Renal cortex interstitium (tissue), 11 donors: ENCODE results near the gene BMPR1B. TPM values are rescaled to one million over a fixed set of nuclear protein-coding genes. Genes with fewer than 3 reads are reported as not detected.

Experiments
- DNase-seq, 11 donors: peaks; one replicate each; pipeline ENCODE4 v3.0.0-alpha.2; 2013; ENCODE audit warnings: low read depth in 9 of 11, low spot score in 4 of 11; ENCODE audit errors: extremely low read depth in 1 of 11
- polyA plus RNA-seq, 3 donors: library from polyadenylated mRNA; unstranded; fragments of 120-200 nt; gene quantifications; one replicate each; pipeline ENCODE4 v1.2.1, GENCODE V29; 2013; ENCODE audit not compliant: insufficient read length in 3 of 3

Gene BMPR1B
- polyA plus RNA-seq, 3 donors, result 17.1 to 25.6 (median 17.8) TPM

DNA sequence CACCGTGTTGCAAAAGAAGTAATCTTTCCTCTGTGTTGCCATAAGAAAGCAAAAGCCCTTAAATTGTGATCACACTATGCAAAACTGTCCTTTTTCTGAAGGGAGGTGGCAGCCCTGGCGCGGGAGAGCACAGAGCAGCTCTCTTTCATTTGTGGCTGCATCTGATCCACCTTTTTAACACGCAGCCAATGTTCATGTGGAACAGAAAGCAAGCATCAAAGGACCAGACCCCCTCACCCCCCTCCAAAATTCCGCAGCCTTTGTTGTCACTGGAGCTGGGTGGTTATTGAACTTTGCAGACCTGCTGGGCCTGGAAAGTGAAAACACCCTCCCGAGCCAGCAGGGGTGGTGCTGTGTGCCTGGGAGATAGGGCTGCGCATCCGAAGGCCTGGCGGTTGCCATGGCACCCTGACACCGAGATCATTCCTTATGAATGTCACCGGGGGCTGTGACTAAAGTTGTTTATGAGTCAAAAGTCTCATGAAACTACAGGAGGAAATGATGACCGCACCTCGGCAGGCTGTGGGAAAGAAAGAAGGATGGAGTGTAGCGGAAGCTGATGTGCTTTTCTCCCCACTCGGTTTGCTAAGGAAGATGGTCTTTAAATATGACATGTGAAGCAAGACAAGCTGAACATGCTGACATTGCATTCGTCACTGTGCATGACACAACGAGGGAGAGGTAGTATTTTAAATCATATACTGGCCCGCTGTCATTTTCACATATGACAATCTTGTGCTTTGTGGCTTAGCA is 423.7 kb downstream of the BMPR1B start:
- no peak for DNase-seq

- no peak for DNase-seq
These were observed 424.2 kb downstream of the BMPR1B start for GRCh38 chr4:95181996-95182306.

GRCh38 chr4:95183656-95184408 is 426.1 kb downstream of the BMPR1B start:
- DNase-seq, result no peak

- DNase-seq, result no peak
These were observed 428.9 kb downstream of the BMPR1B start for GRCh38 chr4:95186666-95187065.

GRCh38 chr4:95188701-95189370 is 431.1 kb downstream of the BMPR1B start:
- DNase-seq, result no peak

- DNase-seq, result peak in 5 of 11 donors; percentile 23 to 56 (median 26)
These were observed 433.1 kb downstream of the BMPR1B start for GRCh38 chr4:95190751-95191436.

DNA sequence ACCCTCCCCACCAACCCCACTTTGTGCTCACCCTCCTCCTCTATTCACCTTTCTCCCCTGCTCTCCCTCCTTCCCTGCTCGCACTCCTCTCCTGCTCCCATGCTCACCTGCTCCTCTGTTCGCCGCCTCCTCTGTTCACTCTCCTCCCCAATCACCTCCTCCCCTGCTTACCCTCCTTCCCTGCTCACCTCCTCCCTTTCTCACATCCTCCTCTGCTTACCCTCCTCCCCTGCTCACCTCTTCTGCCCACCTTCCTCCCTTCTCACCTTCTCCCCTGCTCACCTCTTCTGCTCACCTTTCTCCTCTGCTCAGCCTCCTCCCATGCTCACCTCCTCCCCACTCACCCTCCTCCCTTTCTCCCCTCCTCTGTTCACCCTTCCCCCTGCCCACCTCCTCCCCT is 433.8 kb downstream of the BMPR1B start:
- no peak for DNase-seq

DNA sequence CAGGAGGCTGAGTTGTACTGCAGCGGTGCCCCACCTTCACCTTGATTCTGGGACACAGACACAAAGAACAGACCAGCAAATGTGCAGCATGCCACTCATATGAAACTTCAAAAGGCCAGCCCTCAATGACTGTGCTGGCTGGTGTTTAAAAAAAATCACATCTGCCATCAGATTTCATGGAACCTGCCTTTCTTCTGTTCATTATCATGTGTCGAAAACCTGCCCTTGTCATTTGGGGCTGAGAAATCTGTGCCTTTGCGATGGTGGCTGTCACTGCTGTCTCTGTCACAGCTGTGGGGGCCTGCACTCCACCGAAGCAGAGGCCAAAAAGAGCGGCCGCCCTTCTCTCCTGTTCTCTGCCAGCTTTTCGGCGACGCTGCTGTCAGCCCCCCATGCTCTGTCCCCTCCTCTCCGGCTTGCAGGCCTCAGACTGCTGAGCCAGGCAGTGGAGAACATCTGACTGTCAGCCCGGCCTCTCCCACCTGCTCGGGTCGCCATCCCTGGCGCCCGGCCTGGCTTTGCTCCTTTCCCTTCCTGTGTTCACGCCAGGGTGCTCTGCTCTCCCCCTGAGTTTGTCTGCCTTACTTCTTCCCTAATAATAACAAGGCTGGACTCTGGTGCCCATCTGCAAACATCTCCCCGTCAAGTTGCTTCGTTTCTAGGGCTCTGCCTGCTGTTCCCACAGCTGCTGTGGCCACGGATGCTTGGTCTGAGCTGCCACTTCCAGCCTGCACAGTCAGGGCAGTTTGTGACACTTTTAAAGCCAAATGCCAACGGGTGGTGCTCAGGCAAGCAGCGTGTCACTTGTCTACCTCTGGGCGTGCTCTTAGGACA is 435.9 kb downstream of the BMPR1B start:
- DNase-seq, result no peak

GRCh38 chr4:95197353-95197752 is 439.6 kb downstream of the BMPR1B start:
- DNase-seq, result no peak

DNA sequence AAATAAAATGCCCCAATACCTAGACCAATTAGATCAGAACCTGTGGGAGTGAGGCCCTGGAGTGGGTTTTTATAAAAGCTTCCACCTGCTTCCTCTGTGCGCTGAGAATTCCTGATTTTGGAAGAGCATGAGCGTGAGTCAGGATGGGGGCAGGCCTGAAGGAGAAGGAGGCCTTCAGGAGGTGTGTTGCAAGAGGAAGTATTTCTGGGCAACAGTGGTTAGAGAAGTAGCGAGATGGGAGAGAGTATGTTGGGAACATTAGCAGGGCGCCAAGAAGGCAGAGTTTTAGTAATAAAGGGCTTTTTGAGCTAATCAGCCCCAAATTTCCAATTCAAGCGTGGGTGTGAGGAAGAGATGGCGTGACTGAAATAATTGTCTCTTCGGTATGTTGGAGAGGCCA is 441.2 kb downstream of the BMPR1B start:
- DNase-seq, result no peak

DNA sequence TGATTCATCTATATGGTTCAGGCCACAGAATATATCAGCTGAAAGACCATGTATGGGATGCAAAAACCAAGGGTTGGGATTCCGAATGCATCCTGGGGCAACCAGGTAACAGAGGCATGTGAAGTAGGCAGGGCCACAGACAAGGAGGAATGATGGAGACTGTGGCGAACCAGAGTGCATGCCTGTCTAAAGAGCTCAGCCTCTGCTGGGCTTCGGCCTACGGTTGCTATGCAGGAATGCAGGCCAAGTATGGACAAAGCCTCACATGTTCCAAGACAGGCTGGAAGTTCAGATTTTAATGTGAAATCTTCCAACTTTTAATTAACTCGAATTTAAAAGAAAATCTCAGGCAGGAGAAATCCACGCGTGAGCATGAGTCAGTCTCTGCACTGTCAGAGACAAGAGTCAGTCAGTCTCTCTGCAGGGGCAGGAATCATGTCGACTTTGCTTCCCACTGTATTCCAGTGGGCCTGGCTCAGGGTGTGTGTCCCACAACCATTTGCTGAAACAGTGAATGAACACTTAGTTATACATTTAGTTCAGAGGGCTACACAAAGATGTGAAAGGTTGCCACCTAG is 446.6 kb downstream of the BMPR1B start:
- no peak for DNase-seq

- no peak for DNase-seq
These were observed 447.1 kb downstream of the BMPR1B start for GRCh38 chr4:95204873-95205272.
